Keratinocyte (primary cell): ENCODE results near the gene GRIA3. TPM values are rescaled to one million over a fixed set of nuclear protein-coding genes. Genes with fewer than 3 reads are reported as not detected.

ENCODE experiments used
- DNase-seq: peaks from one replicate; pipeline ENCODE4 v3.0.0-alpha.2; 2011; ENCODE audit warnings: low read depth, missing footprints, low spot score
- FAIRE-seq: peaks from 2 replicates; lab custom pipeline; 2011; peaks lifted over from hg19 to GRCh38; lab: Jason Lieb, UNC
- H2AFZ ChIP-seq: 2 replicates; pipeline ENCODE4 v1.6.0; 2012; ENCODE audit warnings: low read length, control low read depth, inconsistent platforms; ENCODE audit not compliant: control insufficient read depth
- H3K27ac ChIP-seq: 2 replicates; pipeline ENCODE4 v1.5.1; 2011; ENCODE audit warnings: low read length; ENCODE audit not compliant: control insufficient read depth, insufficient read depth
- H3K27me3 ChIP-seq: 3 replicates; pipeline ENCODE4 v1.6.0; 2011; ENCODE audit warnings: low read length; ENCODE audit not compliant: control insufficient read depth, insufficient read depth; ENCODE audit errors: extremely low read depth
- H3K36me3 ChIP-seq, 2 experiments: 2 replicates in 1 of 2; 3 replicates in 1 of 2; pipeline ENCODE4 v1.5.1; 2011; ENCODE audit warnings: low read length in 2 of 2, mild to moderate bottlenecking in 1 of 2; ENCODE audit not compliant: control insufficient read depth in 2 of 2, insufficient read depth in 2 of 2; ENCODE audit errors: extremely low read depth in 1 of 2
- H3K4me1 ChIP-seq: 3 replicates; pipeline ENCODE4 v1.5.1; 2011; ENCODE audit warnings: low read length; ENCODE audit not compliant: control insufficient read depth, insufficient read depth; ENCODE audit errors: extremely low read depth
- H3K4me2 ChIP-seq: 3 replicates; pipeline ENCODE4 v1.6.0; 2011; ENCODE audit warnings: low read depth, low read length; ENCODE audit not compliant: control insufficient read depth, insufficient read depth; ENCODE audit errors: extremely low read depth
- H3K4me3 ChIP-seq, 3 experiments: fragments of 200-600 bp in 1 of 3; sonication (generic) in 1 of 3; 2 replicates in 2 of 3; 3 replicates in 1 of 3; pipeline ENCODE4 v1.5.1; 2011 to 2016; ENCODE audit warnings: low read length in 3 of 3, mild to moderate bottlenecking in 3 of 3, control low read depth in 2 of 3, inconsistent platforms in 1 of 3, low read depth in 1 of 3, mixed read lengths in 1 of 3, mixed run types in 1 of 3, moderate library complexity in 1 of 3; ENCODE audit not compliant: control insufficient read depth in 2 of 3, insufficient read depth in 2 of 3; ENCODE audit errors: extremely low read depth in 1 of 3
- H3K79me2 ChIP-seq: 2 replicates; pipeline ENCODE4 v1.6.0; 2012; ENCODE audit warnings: low read length; ENCODE audit not compliant: control insufficient read depth, insufficient read depth
- H3K9ac ChIP-seq: 3 replicates; pipeline ENCODE4 v1.6.0; 2011; ENCODE audit warnings: low read length; ENCODE audit not compliant: control insufficient read depth, insufficient read depth; ENCODE audit errors: extremely low read depth
- H3K9me1 ChIP-seq: 3 replicates; pipeline ENCODE4 v1.6.0; 2011; ENCODE audit warnings: low read length; ENCODE audit not compliant: control insufficient read depth, insufficient read depth; ENCODE audit errors: extremely low read depth
- H3K9me3 ChIP-seq: 2 replicates; pipeline ENCODE4 v1.5.1; 2012; ENCODE audit warnings: low read depth, low read length; ENCODE audit not compliant: control insufficient read depth
- H4K20me1 ChIP-seq: 3 replicates; pipeline ENCODE4 v1.6.0; 2011; ENCODE audit warnings: low read length; ENCODE audit not compliant: control insufficient read depth, insufficient read depth; ENCODE audit errors: extremely low read depth
- CTCF ChIP-seq, 3 experiments: IDR thresholded peaks in 1 of 3; conservative IDR thresholded peaks in 1 of 3; optimal IDR thresholded peaks in 1 of 3; 2 replicates in 2 of 3; 3 replicates in 1 of 3; pipeline versions ENCODE3 to v1.5.1; 2011; ENCODE audit warnings: low read length in 3 of 3, mild to moderate bottlenecking in 3 of 3, moderate library complexity in 2 of 3, control low read depth in 1 of 3, inconsistent platforms in 1 of 3; ENCODE audit not compliant: insufficient read depth in 2 of 3; ENCODE audit errors: extremely low read depth in 1 of 3
- EZH2 ChIP-seq: IDR thresholded peaks from one replicate; pipeline ENCODE4 v1.6.1; 2012; ENCODE audit warnings: inconsistent platforms, mild to moderate bottlenecking, low read length, moderate library complexity
- dilution Hi-C: fragments of 300-500 bp; cut with MboI; formaldehyde crosslinking; loops from one replicate; pipeline ENCODE4 v1.7.0; 2020; ENCODE audit warnings: low sequenced_read_pairs; ENCODE audit not compliant: extremely low pct_ligation_motif_present
- polyA plus RNA-seq, 5 experiments: library from polyadenylated mRNA; depleted of rRNA in 3 of 5; stranded (reverse) in 3 of 5; stranded (forward) in 1 of 5; unstranded in 1 of 5; fragments of >200 nt; gene quantifications; 1 replicate in 1 of 5; 2 replicates in 3 of 5; 3 replicates in 1 of 5; pipeline versions ENCODE4 v1.2.1 to v1.2.3, GENCODE V29; 2011 to 2012; ENCODE audit warnings: missing spikeins in 2 of 5, low read depth in 1 of 5, low replicate concordance in 1 of 5

GRIA3 gene
- polyA plus RNA-seq, 1 donor (not counting 4 experiments of a cell fraction or from before 2014, with no cell fraction given): not detected

DNA sequence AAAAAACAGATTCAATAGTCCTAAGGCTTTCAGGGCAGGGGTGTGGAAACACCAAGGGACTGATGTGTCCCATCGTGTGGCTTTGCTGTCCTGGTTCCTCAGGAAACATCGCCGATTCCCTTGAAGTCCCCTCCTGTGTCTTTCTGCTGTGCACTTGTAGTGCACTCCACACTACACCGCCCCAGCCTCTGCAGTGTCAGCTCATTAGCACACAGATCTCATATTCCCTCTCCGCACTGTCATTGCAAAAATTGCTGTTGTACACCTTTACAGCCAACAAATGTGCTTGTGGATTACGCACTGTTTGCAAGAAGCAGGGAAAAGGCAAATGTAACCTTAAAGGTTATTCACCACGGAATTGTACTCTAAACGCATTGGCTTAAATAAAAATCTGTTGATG, 5.3 kb downstream of the GRIA3 start:
- Histone ChIP-seq H3K9ac (no peak overlapping the region), H3K36me3 (no peaks in the 10 kb centered on the region), H3K4me1 (no peaks in the 10 kb centered on the region), H3K4me2 (no peak overlapping the region), H3K27ac (no peak overlapping the region), H4K20me1 (no peaks in the 10 kb centered on the region), H3K9me1 (no peaks in the 10 kb centered on the region), H3K27me3 (peaks cover 16% of the 10 kb centered on the region), H2AFZ (no peak overlapping the region), H3K4me3 (no peak overlapping the region), H3K79me2 (no peaks in the 10 kb centered on the region), H3K9me3 (no peaks in the 10 kb centered on the region)
- dilution Hi-C loops: no loop called here
- FAIRE-seq (no peak), DNase-seq (no peak)
- TF ChIP-seq CTCF (optimal IDR thresholded peaks at IDR 0.05 in 1 of 3, IDR thresholded peaks at IDR 0.05 in 1 of 3, conservative IDR thresholded peaks at IDR 0.05 in 1 of 3; ENCODE audit: extremely low read depth in 1 of 3, insufficient read depth in 2 of 3, low read length in 3 of 3) (no peak), EZH2 (no peak)

DNA sequence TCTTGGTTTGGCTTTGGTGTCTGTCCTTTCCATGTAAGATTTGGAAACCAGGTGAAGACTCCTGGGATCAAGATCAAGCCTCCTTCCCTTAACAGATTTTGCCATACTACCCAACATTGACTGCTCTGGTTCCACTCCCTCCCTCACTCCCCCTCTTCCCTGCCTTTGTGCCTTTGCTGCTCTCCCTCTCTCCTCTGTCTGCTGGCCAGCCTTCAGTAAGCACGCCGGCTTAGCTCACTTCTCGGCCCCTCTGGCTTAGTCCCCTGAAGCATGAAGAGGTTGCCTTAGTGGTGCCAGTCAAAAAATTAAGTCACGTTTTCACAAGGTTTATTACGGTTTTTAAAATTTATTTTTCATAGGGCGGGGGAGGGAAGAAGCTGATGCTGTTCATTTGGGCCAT, 6.0 kb downstream of the GRIA3 start:
- FAIRE-seq: no peak

More for the DNA sequence above, 6.0 kb downstream of the GRIA3 start:
- no peaks in the 10 kb centered on the region for H3K36me3 ChIP-seq
- peaks cover 10% of the 10 kb centered on the region for H3K27me3 ChIP-seq
- dilution Hi-C loops: no loop called here
- no peaks in the 10 kb centered on the region for H3K9me3 ChIP-seq
- H2AFZ ChIP-seq: no peak overlapping the region
- H3K9me1 ChIP-seq: no peaks in the 10 kb centered on the region
- no peak overlapping the region for H3K4me2 ChIP-seq
- H3K4me1 ChIP-seq: no peaks in the 10 kb centered on the region
- H3K9ac ChIP-seq: no peak overlapping the region
- H4K20me1 ChIP-seq: no peaks in the 10 kb centered on the region
- H3K79me2 ChIP-seq: no peaks in the 10 kb centered on the region
- DNase-seq: no peak
- H3K27ac ChIP-seq: no peak overlapping the region
- TF ChIP-seq CTCF (optimal IDR thresholded peaks at IDR 0.05 in 1 of 3, IDR thresholded peaks at IDR 0.05 in 1 of 3, conservative IDR thresholded peaks at IDR 0.05 in 1 of 3; ENCODE audit: extremely low read depth in 1 of 3, insufficient read depth in 2 of 3, low read length in 3 of 3) (no peak), EZH2 (no peak)
- H3K4me3 ChIP-seq: no peak overlapping the region
